ENCODE measurements around the gene TUBB4A.

The TUBB4A gene

DNA sequence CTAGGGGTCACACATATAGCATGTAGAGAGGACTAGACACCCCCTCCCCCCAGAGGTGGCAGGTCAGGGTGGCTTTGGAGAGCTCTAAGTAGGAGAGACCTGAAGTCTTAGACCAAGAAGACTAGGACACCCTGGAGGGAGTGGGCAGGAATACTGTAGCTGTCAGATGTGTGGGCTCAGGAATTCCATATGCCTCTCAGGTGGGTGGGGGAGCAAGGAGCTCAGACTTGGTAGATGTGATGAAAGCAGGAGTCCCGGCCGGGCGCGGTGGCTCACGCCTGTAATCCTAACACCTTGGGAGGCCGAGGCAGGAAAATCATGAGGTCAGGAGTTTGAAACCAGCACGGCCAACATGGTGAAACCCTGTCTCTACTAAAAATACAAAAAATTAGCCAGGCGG is 36.4 kb downstream of the TUBB4A start:
- DNase-seq, result no peak

DNA sequence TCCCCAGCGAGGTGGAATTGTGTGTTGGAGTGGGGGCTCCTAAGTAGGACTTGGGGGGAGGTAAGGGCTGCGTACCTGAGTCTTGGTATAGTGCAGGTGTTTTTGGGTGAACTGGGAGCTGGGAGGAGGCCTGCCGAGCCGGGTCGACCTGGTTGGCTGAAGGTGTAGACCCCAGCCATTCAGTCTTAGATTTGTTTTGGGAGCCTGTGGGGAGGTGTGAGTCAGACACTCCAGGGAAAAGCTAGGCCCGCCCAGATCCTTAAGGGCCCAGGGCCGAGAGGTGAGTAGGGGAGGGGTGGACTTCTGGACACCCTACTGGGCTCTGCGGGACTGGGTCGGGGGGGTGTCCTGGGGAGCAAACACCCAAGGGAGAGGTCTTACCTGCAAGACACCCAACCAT is 37.1 kb downstream of the TUBB4A start:
- no peak for DNase-seq

DNA sequence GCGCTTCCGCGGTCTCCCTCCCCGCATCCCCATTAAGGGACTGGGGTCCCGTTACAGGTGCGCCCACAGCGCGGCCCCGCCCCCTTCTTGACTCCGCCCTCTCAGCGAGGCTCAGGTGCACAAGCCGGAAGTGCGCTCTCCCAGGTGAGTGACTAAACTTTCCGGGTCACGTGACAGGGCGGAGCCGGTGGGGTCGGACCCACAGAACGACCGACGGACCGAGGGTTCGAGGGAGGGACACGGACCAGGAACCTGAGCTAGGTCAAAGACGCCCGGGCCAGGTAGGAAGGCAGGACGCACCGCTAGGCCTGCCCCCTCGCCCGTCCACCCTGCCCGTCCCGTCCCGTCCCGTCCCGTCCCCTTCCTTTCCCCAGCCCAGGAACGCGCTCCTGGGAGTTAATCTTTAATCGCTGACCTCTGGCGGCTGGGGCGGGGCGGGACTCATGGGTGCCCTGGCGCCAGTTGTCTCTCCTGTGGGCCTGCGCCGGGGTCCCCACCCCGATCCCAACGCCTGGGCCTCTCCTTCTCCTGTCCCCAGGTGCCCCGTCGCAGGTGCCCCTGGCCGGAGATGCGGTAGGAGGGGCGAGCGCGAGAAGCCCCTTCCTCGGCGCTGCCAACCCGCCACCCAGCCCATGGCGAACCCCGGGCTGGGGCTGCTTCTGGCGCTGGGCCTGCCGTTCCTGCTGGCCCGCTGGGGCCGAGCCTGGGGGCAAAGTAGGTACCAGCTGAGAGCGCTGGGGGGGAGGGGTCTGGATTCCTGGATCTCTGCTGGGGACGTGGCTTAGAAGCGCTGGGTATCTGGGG is 37.8 kb downstream of the TUBB4A start, which contains the start of gene CRB3:
TSS of gene CRB3 (plus strand) at position 202 of the 804 bp plus-strand sequence. CDS start at position 633, 431 bp downstream.
- DNase-seq, result peak in 2 of 4 experiments; percentile 23 to 60

DNA sequence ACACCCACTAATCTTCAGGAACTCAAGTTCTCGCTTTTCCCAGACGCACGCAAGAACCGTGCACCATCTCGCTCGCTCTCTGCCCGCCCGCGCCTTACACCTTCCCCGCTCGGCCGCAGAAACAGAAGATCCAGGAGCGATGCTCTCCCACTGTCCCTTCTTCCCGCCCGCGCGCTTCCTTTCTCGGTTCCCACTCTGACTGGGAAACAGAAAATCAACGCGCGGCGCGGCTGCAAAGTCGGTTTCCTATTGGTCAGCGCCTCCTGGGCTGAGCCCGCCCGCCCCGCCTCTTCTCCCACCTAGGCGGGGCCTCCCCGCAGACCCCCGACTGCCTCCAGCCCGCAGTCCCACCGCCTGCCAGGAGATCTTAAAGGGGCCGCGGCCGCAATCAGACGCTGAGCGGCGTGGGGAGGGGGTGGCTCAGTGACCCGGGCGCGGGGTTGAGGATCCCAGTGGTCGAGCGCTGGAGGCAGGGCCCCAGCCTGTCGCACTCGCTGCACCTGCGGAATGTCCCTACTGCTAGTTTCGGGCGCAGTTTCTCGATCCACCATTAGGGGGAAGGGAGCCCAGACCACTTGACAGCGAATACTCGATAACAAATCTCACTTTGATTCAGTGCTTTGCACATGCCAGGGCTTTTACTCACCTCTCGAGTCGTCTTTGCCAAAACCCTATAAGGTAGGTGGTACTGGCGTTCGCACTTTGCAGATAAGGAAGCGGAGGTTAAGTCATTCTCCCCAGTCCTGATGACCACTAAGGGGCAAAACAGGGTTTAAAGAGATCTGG is 41.8 kb downstream of the TUBB4A start:
- peak; percentile 90 to 94 (median 92) for DNase-seq

DNA sequence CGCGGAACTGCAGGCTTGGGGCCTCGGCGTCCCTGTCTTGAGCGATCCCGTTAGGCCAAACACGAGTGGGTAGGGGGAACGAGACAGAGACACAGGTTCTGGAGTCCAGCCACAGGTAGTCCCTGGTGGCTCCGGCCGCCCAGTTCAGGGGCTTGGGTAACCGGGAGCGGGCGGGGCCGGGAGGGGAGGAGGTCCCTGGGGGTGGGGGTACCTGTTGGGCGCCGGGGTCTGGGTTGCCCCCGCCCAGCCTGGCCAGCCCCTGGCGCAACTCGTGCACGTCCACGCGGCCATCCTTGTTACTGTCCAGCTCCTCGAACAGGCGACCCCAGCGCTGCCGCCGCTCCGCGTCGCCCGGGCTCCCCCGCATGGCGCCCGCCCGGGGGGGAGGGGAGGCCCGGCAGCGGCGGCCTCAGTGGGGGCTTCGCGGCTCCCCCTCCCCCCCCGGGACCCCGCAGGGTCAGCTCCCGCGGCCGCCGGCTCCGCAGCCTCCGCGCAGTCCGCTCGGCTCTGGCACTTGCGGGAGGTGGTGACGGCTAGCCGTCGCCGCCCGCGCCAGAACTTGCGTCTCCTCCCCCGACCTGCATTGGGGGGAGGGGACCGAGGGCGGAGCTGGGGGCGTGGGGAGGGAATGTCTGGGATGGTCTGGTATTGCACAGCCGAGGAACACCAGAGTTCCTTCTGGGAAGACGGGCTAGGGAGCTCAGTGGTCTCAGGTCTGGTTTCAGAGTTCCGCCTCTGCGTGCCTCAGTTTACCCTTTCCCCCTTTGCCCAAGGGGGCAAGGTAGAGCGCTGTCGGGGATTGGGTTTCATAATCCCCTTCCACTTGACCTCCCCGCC is 42.6 kb downstream of the TUBB4A start, which contains the start of gene SLC25A23:
TSS of gene SLC25A23 (minus strand) at position 531 of the 837 bp plus-strand sequence. CDS start at position 367, 164 bp downstream.
- peak in 1 of 4 experiments; percentile 55 for DNase-seq

DNA sequence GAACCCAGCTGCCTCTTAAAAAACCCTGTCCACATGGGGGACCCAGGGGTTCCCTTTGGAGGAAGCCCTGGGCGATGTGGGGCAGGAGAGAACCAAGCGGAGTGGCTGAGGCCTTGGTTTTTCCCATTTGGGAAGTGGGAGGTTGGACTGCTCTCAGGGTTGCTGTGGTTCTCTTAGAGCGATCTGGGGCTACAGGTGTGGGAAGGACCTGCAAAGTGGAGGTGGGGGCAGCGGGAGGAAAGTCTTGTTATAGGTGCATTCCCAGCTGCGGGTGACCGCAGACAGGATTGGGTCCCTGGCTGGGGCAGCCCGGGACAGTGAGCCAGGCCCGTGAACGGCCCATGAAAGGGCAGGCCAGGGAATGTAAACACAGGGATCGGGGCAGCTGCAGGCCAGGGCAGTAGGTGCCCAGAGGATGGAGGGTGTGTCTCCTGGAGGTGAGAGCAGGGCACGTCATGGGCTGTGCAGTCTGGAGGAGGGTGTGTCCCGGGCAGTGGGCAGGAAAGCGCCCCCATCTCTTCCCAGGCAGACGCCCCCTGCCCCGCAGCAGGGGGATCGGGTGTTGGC is 43.3 kb downstream of the TUBB4A start:
- DNase-seq, result no peak

DNA sequence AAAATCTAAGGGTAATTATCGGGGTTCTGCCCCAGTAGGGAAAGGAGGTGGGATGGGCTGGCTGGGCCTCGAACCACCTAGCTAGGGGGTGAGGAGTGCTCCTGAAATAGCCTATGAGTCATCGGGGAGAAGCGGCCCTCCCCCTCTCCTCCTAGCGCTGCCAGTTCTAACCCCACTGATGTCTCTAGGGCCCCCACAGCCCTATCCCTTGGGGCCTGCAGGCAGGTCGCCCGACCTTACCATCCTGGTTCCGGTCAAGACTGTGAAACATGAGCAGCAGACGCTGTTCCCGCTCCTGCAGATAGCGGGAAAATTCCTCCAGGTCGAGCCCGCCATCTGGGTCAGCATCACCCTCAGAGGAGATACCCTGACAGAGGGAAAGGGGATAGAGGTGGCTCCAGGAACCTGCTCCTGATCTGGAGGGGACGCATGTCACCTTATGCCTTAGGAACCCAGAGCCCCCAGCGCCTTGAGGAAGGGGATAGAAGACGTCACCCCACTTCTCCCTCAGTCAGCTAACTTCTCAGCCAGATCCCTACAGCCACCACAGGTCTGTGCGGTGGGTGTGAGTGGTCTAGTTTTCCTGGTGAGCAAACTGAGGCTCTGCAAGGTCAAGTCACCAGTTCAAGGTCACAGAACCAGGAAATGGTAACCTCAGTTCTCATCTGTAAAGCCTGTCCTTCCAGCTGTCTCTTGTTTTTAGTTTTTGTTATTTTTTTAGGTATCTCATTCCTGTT is 44.0 kb downstream of the TUBB4A start:
- DNase-seq, result no peak

DNA sequence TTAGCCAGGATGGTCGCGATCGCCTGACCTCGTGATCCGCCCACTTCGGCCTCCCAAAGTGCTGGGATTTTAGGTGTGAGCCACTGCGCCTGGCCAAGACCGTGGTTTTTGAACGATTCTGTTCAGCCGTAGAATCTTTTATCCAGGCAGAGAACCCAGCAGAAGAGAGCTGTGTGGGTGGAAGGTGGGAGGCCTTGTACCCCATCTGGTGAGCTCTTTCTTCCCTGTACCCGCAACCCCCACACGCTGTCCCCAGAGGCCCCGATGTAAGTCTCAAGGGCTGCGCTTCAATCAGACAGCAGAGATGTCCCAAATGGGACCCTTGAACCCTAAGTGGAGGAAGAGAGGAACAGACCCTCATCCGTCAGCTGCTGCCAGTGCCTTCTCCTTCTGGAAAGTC is 46.2 kb downstream of the TUBB4A start:
- no peak for DNase-seq

DNA sequence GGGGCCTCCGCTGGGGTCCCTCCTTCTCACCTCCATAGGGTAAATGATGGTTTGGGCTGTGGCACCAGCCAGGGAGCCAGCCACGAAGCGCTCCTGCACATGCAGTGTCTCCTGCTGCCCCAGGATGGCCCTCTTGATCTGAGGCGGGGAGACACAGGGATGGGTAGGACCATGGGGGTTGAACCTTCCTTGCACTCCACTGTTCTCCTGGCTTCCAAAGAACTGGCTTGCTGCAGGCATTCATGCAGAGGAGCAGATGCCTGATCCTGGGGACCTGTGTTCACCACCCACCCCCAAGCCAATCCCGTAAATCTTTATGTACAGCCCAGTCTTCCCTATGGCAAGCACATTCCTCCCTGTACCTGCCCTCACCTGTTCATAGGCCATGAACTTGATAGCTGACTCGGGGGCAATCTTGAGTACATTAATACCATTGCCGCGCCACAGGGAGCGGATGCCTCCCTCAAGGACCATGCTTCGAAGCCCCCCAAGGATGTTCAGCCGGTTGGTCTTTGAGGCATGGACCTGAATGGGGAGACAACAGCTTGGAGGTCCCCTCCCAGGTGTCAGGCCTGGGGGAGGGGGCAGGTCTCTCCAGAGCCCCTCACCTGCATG is 48.1 kb downstream of the TUBB4A start:
- DNase-seq, result no peak

DNA sequence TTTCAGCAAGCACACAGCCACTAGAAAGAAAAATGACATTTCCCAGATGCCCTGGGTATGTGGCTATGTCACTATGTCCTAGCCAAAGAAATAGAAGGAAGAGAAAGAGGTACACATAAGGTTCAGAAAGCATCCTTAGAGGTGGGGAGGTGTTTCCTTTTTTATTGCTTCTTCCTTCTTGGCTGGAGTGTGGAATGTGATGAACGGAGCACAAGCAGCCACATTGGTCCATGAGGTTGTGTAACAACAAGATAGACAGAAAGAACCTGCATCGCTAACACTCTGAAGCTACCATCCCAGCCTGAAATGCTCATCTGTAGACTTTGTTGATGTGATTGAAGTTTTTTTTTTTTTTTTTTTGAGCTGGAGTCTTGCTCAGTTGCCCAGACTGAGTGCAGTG is 49.2 kb downstream of the TUBB4A start:
- no peak for DNase-seq

DNA sequence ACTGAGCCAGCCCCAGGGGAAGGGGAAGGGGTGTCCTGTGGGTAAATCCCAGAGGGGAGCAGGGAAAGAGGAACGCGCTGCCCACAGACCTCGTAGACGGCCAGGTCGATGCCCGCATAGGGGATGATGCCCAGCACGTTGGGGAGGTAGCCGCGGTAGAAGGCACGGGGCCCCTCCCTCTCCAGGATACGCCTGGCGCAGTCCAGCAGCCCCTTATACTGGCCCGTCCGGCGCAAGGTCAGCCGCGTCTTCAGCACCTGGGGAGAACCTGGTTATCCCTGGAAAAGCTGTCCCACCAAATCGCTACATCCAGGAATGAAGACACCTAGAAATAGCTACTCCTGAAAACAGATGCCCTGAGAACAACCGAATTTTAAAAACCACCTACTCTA is 49.9 kb downstream of the TUBB4A start:
- no peak for DNase-seq

DNA sequence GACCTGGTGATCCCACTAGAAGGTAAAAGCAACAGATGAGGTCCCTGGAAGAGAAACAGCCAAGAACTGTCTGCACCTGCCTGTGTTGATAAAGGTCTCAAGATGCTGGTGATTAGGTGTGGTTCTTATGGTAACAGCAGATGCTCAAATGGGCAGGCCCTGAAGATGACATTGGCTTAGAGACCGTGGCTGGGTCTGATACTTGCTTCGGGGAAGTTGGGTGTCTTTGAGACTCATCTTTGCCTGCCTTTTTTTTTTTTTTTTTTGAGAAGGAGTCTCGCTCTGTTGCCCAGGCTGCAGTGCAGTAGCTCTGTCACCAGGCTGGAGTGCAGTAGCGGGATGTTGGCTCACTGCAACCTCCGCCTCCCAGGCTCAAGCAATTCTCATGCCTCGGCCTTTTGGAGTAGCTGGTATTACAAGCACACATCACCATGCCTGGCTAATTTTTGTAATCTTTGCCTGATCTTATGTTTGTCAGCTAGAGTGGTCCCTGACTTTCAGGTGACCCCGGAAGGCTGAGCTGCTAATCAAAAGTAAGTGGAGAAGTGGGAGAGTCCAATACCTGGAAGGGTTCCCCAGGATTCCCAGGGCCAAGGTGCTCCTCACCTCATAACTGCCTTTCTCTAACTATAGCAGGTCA is 50.4 kb downstream of the TUBB4A start:
- no peak for DNase-seq

DNA sequence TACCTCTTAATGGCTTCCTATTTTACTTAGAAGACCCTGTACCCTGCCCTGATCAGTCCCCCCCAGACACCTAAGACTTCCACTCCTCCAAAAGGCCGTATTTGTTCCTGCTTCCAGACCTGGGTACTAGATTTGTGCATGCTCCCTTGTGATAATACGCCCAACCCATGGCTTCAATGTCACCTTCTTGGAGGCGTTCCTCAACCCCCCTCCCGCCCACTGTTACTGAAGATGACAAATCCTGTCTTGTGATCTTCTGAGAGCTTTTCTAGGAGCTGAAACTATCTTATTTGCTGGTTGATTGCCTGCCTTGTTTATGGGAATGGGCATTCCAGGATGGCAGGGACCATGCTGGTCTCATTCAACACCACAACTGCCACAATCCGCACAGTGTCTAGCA is 51.9 kb downstream of the TUBB4A start:
- no peak for DNase-seq

DNA sequence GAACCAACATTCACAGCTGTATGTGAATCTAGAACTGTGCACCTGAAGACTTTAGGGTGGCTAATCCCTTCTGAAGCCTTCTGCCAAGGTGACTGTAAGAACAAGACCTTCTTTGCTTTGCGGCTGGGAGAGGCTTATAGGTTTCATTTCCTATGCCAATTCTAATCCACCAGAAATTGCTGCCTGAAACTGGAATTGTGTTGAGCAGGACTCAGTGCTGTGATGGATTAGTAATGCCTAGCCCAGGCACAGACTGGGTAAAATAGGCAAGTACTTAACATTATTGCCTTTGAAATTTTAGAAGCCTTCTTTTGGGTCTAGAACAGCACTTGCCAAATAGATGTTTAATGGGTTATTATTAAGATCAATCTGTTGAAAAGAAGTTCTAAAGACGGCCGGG is 54.1 kb downstream of the TUBB4A start:
- no peak for DNase-seq

DNA sequence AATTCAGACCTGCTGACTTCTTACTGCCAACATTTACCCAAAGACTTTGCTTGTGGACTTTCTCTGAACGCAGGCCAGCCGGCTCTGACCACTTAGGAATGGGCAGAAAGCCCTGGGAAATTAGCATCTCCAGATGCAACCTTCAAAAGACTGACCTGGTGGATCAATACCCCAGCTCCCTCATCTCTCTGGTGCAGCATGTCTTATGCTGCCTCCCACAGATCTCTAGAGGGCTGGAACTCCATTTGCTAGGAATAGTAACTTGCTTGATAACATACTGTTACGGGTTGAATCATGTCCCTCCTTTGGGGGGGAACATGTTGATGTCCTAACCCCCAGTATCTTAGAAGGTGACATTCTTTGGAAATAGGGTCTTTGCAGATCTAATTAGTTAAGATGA is 55.7 kb downstream of the TUBB4A start:
- DNase-seq, result no peak
